Parathyroid adenoma (tissue), 2 donors: ENCODE measurements around the gene ALPL.

Experiments
- H2AFZ ChIP-seq: fragments of 300-600 bp; sonication (generic); one replicate; pipeline ENCODE4 v1.7.0; 2017; ENCODE audit warnings: antibody characterized with exemption, mild to moderate bottlenecking
- H3K27ac ChIP-seq: fragments of 300-600 bp; sonication (generic); one replicate; pipeline ENCODE4 v1.7.0; 2017
- H3K27me3 ChIP-seq: fragments of 300-600 bp; sonication (generic); one replicate; pipeline ENCODE4 v1.7.0; 2017; ENCODE audit warnings: low read length; ENCODE audit not compliant: control insufficient read depth, insufficient read depth
- H3K36me3 ChIP-seq: fragments of 300-600 bp; sonication (generic); one replicate; pipeline ENCODE4 v1.7.0; 2017; ENCODE audit warnings: low read length; ENCODE audit not compliant: control insufficient read depth, insufficient read depth
- H3K4me1 ChIP-seq: fragments of 300-600 bp; sonication (generic); one replicate; pipeline ENCODE4 v1.7.0; 2017; ENCODE audit warnings: control low read depth
- H3K4me2 ChIP-seq: fragments of 300-600 bp; sonication (generic); one replicate; pipeline ENCODE4 v1.7.0; 2017; ENCODE audit warnings: low read length
- H3K4me3 ChIP-seq: fragments of 300-600 bp; sonication (generic); one replicate; pipeline ENCODE4 v1.7.0; 2017; ENCODE audit warnings: low read depth, low read length
- H3K79me2 ChIP-seq: fragments of 300-600 bp; sonication (generic); one replicate; pipeline ENCODE4 v1.7.0; 2017; ENCODE audit warnings: control low read depth
- H3K9ac ChIP-seq: fragments of 300-600 bp; sonication (generic); one replicate; pipeline ENCODE4 v1.7.0; 2017; ENCODE audit warnings: mild to moderate bottlenecking
- H3K9me3 ChIP-seq: fragments of 300-600 bp; sonication (generic); one replicate; pipeline ENCODE4 v1.7.0; 2017; ENCODE audit warnings: low read length; ENCODE audit not compliant: control insufficient read depth
- TF ChIP-seq, protein P1 (sequence below): fragments of 300-600 bp; sonication (generic); IDR thresholded peaks from one replicate; pipeline ENCODE4 v1.7.0; 2017; ENCODE audit warnings: antibody characterized with exemption, mild to moderate bottlenecking
- donor health status: primary hyperparathyroidism.

The ALPL gene

DNA sequence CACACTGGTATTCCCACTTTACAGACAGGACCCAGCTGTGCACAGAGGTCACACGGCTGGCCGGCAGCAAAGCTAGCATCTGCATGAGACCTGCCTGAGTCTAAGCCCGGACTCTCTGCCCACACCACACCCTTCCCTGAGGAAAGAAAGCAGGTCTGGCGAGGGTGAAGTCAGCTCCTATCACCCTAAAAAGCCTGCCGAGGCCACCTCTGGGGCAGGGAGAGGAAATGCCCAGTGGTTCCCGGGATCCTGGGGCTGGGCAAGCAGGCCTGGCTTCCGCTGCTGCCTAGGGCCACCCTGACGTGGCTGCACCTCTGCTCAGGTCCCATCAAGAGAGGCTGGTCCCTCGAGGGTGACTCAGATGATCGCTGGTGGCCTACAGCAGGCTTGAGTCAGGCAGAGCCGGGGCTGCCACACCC, 117.7 kb downstream of the ALPL start:
- Histone ChIP-seq H2AFZ (no peak overlapping the region), H3K27ac (peak overlapping the region; percentile 29), H3K9ac (no peak overlapping the region), H3K4me1 (peaks cover 33% of the 10 kb centered on the region), H3K79me2 (no peaks in the 10 kb centered on the region), H3K4me3 (no peak overlapping the region), H3K27me3 (no peaks in the 10 kb centered on the region), H3K9me3 (no peaks in the 10 kb centered on the region), H3K4me2 (no peak overlapping the region), H3K36me3 (no peaks in the 10 kb centered on the region)
- TF ChIP-seq, protein P1, sequence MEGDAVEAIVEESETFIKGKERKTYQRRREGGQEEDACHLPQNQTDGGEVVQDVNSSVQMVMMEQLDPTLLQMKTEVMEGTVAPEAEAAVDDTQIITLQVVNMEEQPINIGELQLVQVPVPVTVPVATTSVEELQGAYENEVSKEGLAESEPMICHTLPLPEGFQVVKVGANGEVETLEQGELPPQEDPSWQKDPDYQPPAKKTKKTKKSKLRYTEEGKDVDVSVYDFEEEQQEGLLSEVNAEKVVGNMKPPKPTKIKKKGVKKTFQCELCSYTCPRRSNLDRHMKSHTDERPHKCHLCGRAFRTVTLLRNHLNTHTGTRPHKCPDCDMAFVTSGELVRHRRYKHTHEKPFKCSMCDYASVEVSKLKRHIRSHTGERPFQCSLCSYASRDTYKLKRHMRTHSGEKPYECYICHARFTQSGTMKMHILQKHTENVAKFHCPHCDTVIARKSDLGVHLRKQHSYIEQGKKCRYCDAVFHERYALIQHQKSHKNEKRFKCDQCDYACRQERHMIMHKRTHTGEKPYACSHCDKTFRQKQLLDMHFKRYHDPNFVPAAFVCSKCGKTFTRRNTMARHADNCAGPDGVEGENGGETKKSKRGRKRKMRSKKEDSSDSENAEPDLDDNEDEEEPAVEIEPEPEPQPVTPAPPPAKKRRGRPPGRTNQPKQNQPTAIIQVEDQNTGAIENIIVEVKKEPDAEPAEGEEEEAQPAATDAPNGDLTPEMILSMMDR, result no peak
